Nephron (organoid): Measurements from ENCODE around the gene ADAMTS14.
A peak's percentile ranks its signal among the peaks of the same experiment; 100 is the strongest.

Experiments
- H3K27ac Mint-ChIP-seq, 3 experiments: 2 replicates each; pipeline ENCODE4 v1.8.0; 2020; ENCODE audit warnings: mixed read lengths in 3 of 3, mild to moderate bottlenecking in 2 of 3, moderate library complexity in 1 of 3
- H3K27me3 Mint-ChIP-seq: 2 replicates; pipeline ENCODE4 v1.8.0; 2021; ENCODE audit warnings: low read depth, mild to moderate bottlenecking, moderate library complexity, mixed read lengths
- H3K36me3 Mint-ChIP-seq: 2 replicates; pipeline ENCODE4 v1.8.0; 2020; ENCODE audit warnings: low read depth, mixed read lengths
- H3K4me1 Mint-ChIP-seq: 2 replicates; pipeline ENCODE4 v1.8.0; 2020; ENCODE audit warnings: mixed read lengths
- H3K4me3 Mint-ChIP-seq, 3 experiments: 2 replicates each; pipeline ENCODE4 v1.8.0; 2020; ENCODE audit warnings: mild to moderate bottlenecking in 3 of 3, mixed read lengths in 3 of 3, moderate library complexity in 2 of 3
- H3K9me3 Mint-ChIP-seq: 2 replicates; pipeline ENCODE4 v1.8.0; 2020; ENCODE audit warnings: mixed read lengths
- TF ChIP-seq, protein P1 (sequence below), 3 experiments: fragments of 200-600 bp; sonication (generic); IDR thresholded peaks; one replicate each; pipeline ENCODE4 v1.5.0; 2021; ENCODE audit warnings: antibody characterized with exemption in 3 of 3; ENCODE audit not compliant: unreplicated experiment in 3 of 3

ADAMTS14 gene

DNA sequence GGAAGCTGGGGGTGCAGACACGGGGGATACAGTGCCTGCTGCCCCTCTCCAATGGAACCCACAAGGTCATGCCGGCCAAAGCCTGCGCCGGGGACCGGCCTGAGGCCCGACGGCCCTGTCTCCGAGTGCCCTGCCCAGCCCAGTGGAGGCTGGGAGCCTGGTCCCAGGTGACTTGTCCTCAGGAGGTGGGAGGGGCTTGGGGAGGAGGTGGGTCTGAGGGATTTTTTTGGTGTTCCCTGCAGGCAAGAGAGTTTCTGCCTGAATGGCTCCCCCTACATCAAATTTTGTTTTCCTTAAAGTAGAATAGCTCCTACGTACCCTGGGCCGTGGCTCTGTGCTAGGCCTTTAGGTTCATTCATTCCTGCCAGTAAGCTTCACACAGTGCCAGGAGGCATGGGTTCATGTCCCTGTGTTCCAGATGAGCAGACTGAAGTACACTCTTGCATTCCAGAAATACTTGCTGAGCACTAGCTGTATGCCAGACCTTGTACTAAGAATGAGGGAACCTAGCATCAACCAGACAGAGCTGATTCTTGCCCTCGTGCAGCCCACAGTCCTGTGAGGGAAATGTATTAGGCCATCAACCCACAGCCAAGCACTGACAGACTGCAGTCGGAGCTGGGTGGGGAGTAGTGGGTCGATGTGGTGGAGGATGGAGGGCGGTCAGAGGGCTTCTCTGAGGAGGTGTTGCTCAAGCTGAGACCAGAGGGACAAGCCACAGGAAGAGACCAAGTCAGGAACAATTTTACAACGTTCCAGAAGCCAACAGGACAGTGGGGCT, 81.7 kb downstream of the ADAMTS14 start:
- H3K36me3 Mint-ChIP-seq = no peaks in the 10 kb centered on the region
- TF ChIP-seq, protein P1, sequence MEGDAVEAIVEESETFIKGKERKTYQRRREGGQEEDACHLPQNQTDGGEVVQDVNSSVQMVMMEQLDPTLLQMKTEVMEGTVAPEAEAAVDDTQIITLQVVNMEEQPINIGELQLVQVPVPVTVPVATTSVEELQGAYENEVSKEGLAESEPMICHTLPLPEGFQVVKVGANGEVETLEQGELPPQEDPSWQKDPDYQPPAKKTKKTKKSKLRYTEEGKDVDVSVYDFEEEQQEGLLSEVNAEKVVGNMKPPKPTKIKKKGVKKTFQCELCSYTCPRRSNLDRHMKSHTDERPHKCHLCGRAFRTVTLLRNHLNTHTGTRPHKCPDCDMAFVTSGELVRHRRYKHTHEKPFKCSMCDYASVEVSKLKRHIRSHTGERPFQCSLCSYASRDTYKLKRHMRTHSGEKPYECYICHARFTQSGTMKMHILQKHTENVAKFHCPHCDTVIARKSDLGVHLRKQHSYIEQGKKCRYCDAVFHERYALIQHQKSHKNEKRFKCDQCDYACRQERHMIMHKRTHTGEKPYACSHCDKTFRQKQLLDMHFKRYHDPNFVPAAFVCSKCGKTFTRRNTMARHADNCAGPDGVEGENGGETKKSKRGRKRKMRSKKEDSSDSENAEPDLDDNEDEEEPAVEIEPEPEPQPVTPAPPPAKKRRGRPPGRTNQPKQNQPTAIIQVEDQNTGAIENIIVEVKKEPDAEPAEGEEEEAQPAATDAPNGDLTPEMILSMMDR (IDR thresholded peaks at IDR 0.05; ENCODE audit: unreplicated experiment in 3 of 3) = no peak
- peaks cover 31% of the 10 kb centered on the region for H3K4me1 Mint-ChIP-seq
- peak overlapping the region in 1 of 3 experiments; percentile 2 for H3K4me3 Mint-ChIP-seq
- peaks cover 8% of the 10 kb centered on the region for H3K27me3 Mint-ChIP-seq
- H3K27ac Mint-ChIP-seq = peak overlapping the region in 2 of 3 experiments; percentile 60 to 69
- no peaks in the 10 kb centered on the region for H3K9me3 Mint-ChIP-seq

- Mint-ChIP-seq H3K27me3 (peaks cover 8% of the 10 kb centered on the region), H3K36me3 (no peaks in the 10 kb centered on the region), H3K4me3 (no peak overlapping the region), H3K4me1 (peaks cover 47% of the 10 kb centered on the region), H3K9me3 (no peaks in the 10 kb centered on the region), H3K27ac (peak overlapping the region in 1 of 3 experiments; percentile 21)
- TF ChIP-seq, protein P1 (IDR thresholded peaks at IDR 0.05; ENCODE audit: unreplicated experiment in 3 of 3) = no peak
Measured at GRCh38 chr10:70756700-70757360, 84.5 kb downstream of the ADAMTS14 start.

DNA sequence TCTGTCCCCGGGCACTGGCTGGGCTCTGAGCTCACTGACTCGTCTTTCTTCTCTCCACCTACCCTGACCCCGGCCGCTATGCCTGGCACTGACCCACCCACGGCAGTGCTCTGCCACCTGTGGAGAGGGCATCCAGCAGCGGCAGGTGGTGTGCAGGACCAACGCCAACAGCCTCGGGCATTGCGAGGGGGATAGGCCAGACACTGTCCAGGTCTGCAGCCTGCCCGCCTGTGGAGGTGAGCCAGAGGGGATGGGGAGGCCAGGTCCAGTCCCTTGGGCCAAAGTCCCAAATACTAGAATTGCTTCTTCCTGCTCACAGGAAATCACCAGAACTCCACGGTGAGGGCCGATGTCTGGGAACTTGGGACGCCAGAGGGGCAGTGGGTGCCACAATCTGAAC, 85.5 kb downstream of the ADAMTS14 start:
- TF ChIP-seq, protein P1 (IDR thresholded peaks at IDR 0.05; ENCODE audit: unreplicated experiment in 3 of 3) = no peak
- Mint-ChIP-seq H3K27ac (no peak overlapping the region), H3K9me3 (no peaks in the 10 kb centered on the region), H3K4me3 (no peak overlapping the region), H3K27me3 (peaks cover 12% of the 10 kb centered on the region), H3K4me1 (peaks cover 47% of the 10 kb centered on the region), H3K36me3 (no peaks in the 10 kb centered on the region)

DNA sequence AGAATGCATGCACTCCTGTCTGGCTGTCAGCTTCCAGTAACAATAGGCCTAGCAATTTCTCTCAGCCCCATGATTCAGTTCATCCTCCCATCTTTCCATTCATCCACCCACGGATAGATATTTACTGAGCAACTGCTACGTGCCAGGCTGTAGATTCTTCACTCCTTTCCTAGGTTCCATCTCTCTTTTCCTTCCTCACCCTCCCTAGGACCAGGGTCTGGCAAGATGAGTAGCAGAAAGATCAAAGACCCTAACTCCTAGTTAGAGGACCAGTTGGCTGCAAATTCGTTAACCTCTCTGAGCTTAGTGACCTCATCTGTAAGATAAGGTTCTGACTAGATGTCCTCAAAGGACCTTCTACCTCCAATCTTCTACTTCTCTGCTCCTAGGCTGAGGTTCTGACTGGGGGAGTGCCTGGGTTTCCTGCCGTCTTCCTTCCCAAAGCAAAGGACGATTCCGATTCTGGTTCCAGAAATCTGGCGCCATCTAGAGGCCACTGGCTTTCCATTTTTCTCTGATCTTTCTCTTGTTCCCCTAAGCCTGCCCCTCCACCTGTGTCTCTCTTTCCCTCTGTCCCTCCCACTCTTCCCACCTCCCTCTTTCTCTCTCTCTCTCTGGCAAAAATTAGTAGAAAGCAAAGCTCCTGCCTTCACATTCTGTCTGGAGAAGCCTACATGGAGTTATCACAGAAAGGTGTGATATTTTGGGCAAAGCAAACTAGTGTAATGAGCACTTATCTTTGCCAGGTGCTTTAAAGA, 86.6 kb downstream of the ADAMTS14 start:
- Mint-ChIP-seq H3K36me3 (no peaks in the 10 kb centered on the region), H3K9me3 (no peaks in the 10 kb centered on the region), H3K4me3 (no peak overlapping the region), H3K4me1 (peaks cover 41% of the 10 kb centered on the region), H3K27ac (peak overlapping the region in 2 of 3 experiments; percentile 31 to 38), H3K27me3 (peaks cover 12% of the 10 kb centered on the region)
- TF ChIP-seq, protein P1 (IDR thresholded peaks at IDR 0.05; ENCODE audit: unreplicated experiment in 3 of 3) = peak; percentile 73 to 83 (median 80)

GRCh38 chr10:70759781-70760180, 87.5 kb downstream of the ADAMTS14 start:
- Mint-ChIP-seq H3K4me3 (no peak overlapping the region), H3K27me3 (peaks cover 9% of the 10 kb centered on the region), H3K4me1 (peaks cover 33% of the 10 kb centered on the region), H3K36me3 (no peaks in the 10 kb centered on the region), H3K27ac (no peak overlapping the region), H3K9me3 (no peaks in the 10 kb centered on the region)
- TF ChIP-seq, protein P1 (IDR thresholded peaks at IDR 0.05; ENCODE audit: unreplicated experiment in 3 of 3) = no peak
